Naive B cell (primary cell): ENCODE results near the gene PAF1. TPM values are rescaled to one million over a fixed set of nuclear protein-coding genes. Genes with fewer than 3 reads are reported as not detected.
"Not testable (repeated sequence)": the region's sequence is repeated elsewhere in the genome, so short reads cannot be mapped to it uniquely, and the experiment has no call there.

Experiments
- ATAC-seq, 2 donors: fragments of 150-1000 bp; cut with Tn5 transposase; 2 replicates each; pipeline ENCODE4 v1.10.0; 2021; ENCODE audit warnings: low read depth in 2 of 2, mild to moderate bottlenecking in 2 of 2, moderate library complexity in 2 of 2
- DNase-seq: peaks from one replicate; pipeline ENCODE4 v3.0.0; 2022
- H3K27ac Mint-ChIP-seq, 6 donors: one replicate each; pipeline ENCODE4 v1.8.0; 2020 to 2022; ENCODE audit warnings: mild to moderate bottlenecking in 6 of 6, mixed read lengths in 6 of 6, moderate library complexity in 5 of 6, inconsistent platforms in 2 of 6
- H3K27me3 Mint-ChIP-seq, 3 donors: one replicate each; pipeline ENCODE4 v1.8.0; 2021 to 2022; ENCODE audit warnings: mixed read lengths in 3 of 3, mild to moderate bottlenecking in 1 of 3
- H3K36me3 Mint-ChIP-seq, 2 donors: one replicate each; pipeline ENCODE4 v1.8.0; 2020 to 2022; ENCODE audit warnings: mixed read lengths in 2 of 2, inconsistent platforms in 1 of 2, mild to moderate bottlenecking in 1 of 2
- H3K4me1 Mint-ChIP-seq, 3 donors: one replicate each; pipeline ENCODE4 v1.8.0; 2020 to 2022; ENCODE audit warnings: mixed read lengths in 3 of 3, inconsistent platforms in 1 of 3, mild to moderate bottlenecking in 1 of 3, moderate library complexity in 1 of 3
- H3K4me3 Mint-ChIP-seq, 8 donors: one replicate each; pipeline ENCODE4 v1.8.0; 2020 to 2022; ENCODE audit warnings: mild to moderate bottlenecking in 8 of 8, mixed read lengths in 8 of 8, moderate library complexity in 8 of 8, inconsistent platforms in 2 of 8
- H3K9me3 Mint-ChIP-seq, 7 donors: one replicate each; pipeline ENCODE4 v1.8.0; 2020 to 2022; ENCODE audit warnings: mixed read lengths in 7 of 7, mild to moderate bottlenecking in 5 of 7, inconsistent platforms in 2 of 7, moderate library complexity in 1 of 7
- polyA plus RNA-seq, 6 donors: library from polyadenylated mRNA; unstranded; fragments of 300-500 nt; fragmentation: Illumina TruSeq; gene quantifications; one replicate each; pipeline ENCODE4 v1.2.3, GENCODE V29; 2021; ENCODE audit warnings: low read depth in 6 of 6

Gene PAF1
- polyA plus RNA-seq, 6 donors from 2014 or later = 11.6 to 62.4 (median 41.0) TPM

DNA sequence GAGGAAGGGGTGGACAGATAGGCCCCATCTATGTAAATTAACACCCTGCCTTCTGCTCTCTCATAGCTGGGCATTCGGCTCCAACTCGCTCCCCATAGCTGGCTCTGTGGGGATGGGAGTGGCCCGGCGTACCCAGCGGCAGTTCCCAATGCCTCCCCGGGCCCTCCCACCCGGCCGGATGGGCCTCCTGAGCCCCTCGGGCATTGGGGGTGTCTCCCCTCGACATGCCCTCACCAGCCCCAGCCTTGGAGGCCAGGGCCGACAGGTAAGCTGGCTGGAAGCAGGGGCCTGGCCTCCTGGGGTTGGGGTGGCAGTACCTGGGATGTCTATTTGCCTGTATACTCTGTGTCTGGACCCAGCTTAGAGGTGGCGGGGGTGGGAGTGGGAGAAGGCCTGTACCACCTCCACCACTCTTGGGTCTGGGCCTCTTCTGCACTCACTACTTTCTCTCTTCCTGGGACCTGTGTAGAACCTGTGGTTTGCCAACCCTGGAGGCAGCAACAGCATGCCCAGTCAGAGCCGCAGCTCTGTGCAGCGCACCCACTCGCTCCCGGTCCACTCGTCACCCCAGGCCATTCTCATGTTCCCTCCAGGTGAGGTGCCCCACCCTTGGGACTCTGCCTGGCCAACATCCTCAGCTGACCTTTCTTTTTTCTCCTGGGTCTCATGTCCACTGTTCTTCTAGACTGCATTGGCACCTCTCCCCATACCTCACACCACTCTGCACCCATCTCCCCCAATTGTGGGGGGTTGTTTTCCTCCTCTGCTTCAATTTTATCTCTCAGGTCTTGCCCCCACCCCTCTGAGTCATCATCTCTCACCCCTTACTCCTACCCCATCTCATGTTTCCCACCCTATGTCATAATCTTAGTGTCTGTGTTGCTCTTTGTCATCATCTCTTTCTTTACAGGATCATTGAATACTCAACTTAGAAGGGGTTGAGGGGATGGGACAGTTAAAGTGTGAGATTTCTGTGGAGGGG lies 10.1 kb downstream of the PAF1 start:
- ATAC-seq (no peak), DNase-seq (no peak)
- Mint-ChIP-seq H3K4me1 (peaks cover 2 to 13% (median 6%) of the 10 kb centered on the region in 3 donors), H3K9me3 (no peaks in the 10 kb centered on the region), H3K27ac (peak overlapping the region in 3 of 6 donors; percentile 7 to 72 (median 57)), H3K4me3 (no peak overlapping the region), H3K36me3 (peaks cover 19 to 38% of the 10 kb centered on the region in 2 donors), H3K27me3 (no peaks in the 10 kb centered on the region)

DNA sequence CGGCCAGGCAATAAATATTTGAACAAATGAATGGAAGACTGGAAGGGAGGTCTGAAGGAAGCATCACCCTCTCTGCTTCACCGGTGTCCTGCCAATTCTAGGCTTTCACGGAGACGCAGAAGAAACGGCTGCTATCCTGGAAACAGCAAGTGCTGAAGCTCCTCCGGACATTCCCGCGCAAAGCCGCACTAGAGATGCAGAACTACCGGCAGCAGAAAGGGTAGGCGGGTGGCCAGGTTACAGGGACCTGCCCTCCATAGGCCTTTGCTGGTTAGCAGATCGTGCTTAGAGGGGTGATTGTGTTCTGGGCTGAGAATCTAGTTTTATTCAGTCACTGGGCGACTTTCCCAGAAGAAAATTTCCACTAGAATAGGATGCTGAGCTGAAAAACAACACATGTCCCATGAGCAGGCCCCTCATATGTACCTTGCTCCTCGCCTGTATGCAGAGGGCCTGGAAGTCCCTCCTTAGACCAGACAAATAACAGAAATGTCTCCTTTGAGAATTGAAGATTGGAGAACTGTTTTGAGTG lies 11.0 kb downstream of the PAF1 start:
- peaks cover 19 to 39% of the 10 kb centered on the region in 2 donors for H3K36me3 Mint-ChIP-seq
- H3K27ac Mint-ChIP-seq = no peak overlapping the region
- H3K9me3 Mint-ChIP-seq = no peaks in the 10 kb centered on the region
- no peaks in the 10 kb centered on the region for H3K27me3 Mint-ChIP-seq
- DNase-seq = no peak
- peaks cover 0 to 10% (median 1%) of the 10 kb centered on the region in 3 donors for H3K4me1 Mint-ChIP-seq
- ATAC-seq = no peak
- H3K4me3 Mint-ChIP-seq = no peak overlapping the region

- H3K36me3 Mint-ChIP-seq = peaks cover 19 to 43% of the 10 kb centered on the region in 2 donors
- not testable (repeated sequence) for H3K4me3 Mint-ChIP-seq, H3K27me3 Mint-ChIP-seq, H3K9me3 Mint-ChIP-seq, ATAC-seq, DNase-seq
- peaks cover 0 to 11% (median 0%) of the 10 kb centered on the region in 3 donors for H3K4me1 Mint-ChIP-seq
- peak overlapping the region in 1 of 6 donors; percentile 93 for H3K27ac Mint-ChIP-seq
Observed at GRCh38 chr19:39379366-39379765, 11.5 kb downstream of the PAF1 start.

GRCh38 chr19:39377373-39378362 lies 13.2 kb downstream of the PAF1 start:
- ATAC-seq = no peak
- Mint-ChIP-seq H3K27me3 (no peaks in the 10 kb centered on the region), H3K27ac (peak overlapping the region in 3 of 6 donors; percentile 15 to 70 (median 43)), H3K36me3 (peaks cover 19 to 42% of the 10 kb centered on the region in 2 donors), H3K9me3 (no peaks in the 10 kb centered on the region), H3K4me3 (peak overlapping the region in 1 of 8 donors; percentile 34), H3K4me1 (peaks cover 0 to 13% (median 0%) of the 10 kb centered on the region in 3 donors)
- no peak for DNase-seq

DNA sequence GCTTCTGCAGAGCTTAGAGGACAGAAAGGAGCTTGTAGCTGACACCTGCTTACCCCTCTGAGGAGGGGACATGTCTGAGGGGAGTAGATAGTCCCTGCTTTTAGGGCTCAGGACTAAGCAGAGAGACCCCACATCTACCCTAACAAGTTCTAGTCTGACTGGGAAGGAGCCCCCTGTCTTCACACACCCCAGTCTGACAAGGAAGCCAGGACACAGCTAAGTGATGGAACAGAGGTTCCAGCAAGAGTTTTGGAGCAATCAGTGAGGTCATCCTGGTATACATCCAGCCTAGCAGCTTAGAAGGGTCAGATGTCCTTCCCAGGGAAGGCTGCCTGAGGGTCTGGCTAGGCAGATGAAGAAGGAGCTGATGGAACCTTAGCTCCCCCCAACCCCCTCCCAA lies 15.0 kb downstream of the PAF1 start:
- peaks cover 14 to 43% of the 10 kb centered on the region in 2 donors for H3K36me3 Mint-ChIP-seq

GRCh38 chr19:39372941-39373340 lies 18.0 kb downstream of the PAF1 start:
- Mint-ChIP-seq H3K4me3 (no peak overlapping the region), H3K27ac (peak overlapping the region in 2 of 6 donors; percentile 48 to 74), H3K4me1 (peaks cover 0 to 7% (median 0%) of the 10 kb centered on the region in 3 donors), H3K9me3 (no peaks in the 10 kb centered on the region), H3K36me3 (peaks cover 7 to 32% of the 10 kb centered on the region in 2 donors), H3K27me3 (no peaks in the 10 kb centered on the region)
- no peak for DNase-seq
- ATAC-seq = no peak

More for the DNA sequence above, 15.0 kb downstream of the PAF1 start:
- ATAC-seq (no peak), DNase-seq (no peak)
- H3K4me3 Mint-ChIP-seq = no peak overlapping the region
- no peaks in the 10 kb centered on the region for H3K27me3 Mint-ChIP-seq
- H3K4me1 Mint-ChIP-seq = peaks cover 0 to 8% (median 0%) of the 10 kb centered on the region in 3 donors
- no peaks in the 10 kb centered on the region for H3K9me3 Mint-ChIP-seq
- no peak overlapping the region for H3K27ac Mint-ChIP-seq

- no peak for DNase-seq
- no peaks in the 10 kb centered on the region for H3K9me3 Mint-ChIP-seq
- H3K27ac Mint-ChIP-seq = peak overlapping the region in 2 of 6 donors; percentile 34 to 38
- H3K27me3 Mint-ChIP-seq = no peaks in the 10 kb centered on the region
- H3K4me3 Mint-ChIP-seq = peak overlapping the region in 2 of 8 donors; percentile 39 to 60
- ATAC-seq = no peak
- H3K4me1 Mint-ChIP-seq = peaks cover 0 to 7% (median 0%) of the 10 kb centered on the region in 3 donors
- peaks cover 6 to 30% of the 10 kb centered on the region in 2 donors for H3K36me3 Mint-ChIP-seq
Observed at GRCh38 chr19:39372047-39372802, 18.7 kb downstream of the PAF1 start.

DNA sequence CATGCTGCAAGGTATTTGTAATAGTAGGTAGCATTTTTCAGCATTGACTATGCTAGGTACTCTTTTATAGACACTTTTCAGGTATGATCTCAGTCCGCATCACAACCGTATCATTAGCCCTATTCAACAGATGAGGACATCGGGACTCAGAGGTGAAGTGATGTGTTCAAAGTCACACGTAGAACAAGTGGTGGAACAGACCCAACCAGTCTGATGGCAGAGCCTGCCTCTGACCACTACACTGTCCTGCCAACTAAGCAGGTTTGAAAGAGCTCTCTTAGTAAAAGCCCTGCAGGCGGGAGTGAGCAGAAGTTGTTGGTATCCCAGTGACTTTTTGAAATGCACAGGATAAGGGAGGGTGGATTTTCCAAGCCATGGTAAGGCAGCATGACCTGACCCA lies 20.2 kb downstream of the PAF1 start:
- DNase-seq (no peak), ATAC-seq (no peak)
- Mint-ChIP-seq H3K9me3 (no peaks in the 10 kb centered on the region), H3K27ac (no peak overlapping the region), H3K4me3 (peak overlapping the region in 1 of 8 donors; percentile 2), H3K36me3 (peaks cover 0 to 22% of the 10 kb centered on the region in 2 donors), H3K4me1 (peaks cover 0 to 7% (median 0%) of the 10 kb centered on the region in 3 donors), H3K27me3 (no peaks in the 10 kb centered on the region)

DNA sequence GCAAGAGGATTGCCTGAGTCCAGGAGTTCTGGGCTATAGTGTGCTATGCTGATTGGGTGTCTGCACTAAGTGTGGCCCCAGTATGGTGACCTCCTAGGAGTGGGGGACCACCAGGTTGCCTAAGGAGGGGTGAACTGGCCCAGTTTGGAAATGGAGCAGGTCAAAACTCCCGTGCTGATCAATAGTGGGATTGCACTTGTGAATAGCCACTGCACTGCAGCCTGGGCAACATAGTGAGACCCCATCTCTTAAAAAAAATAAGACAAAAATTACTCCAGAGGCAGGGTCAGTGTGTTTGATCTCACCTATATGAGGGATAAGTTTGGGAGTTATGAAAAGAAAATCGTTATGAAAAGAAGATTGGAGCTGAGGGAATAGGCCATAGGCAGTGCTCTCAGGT lies 21.7 kb downstream of the PAF1 start:
- DNase-seq = no peak
- H3K27ac Mint-ChIP-seq = no peak overlapping the region
- peaks cover 5 to 22% of the 10 kb centered on the region in 2 donors for H3K36me3 Mint-ChIP-seq
- H3K27me3 Mint-ChIP-seq = no peaks in the 10 kb centered on the region
- H3K9me3 Mint-ChIP-seq = no peaks in the 10 kb centered on the region
- no peak for ATAC-seq
- no peak overlapping the region for H3K4me3 Mint-ChIP-seq
- peaks cover 7 to 11% (median 8%) of the 10 kb centered on the region in 3 donors for H3K4me1 Mint-ChIP-seq

GRCh38 chr19:39365531-39365930 lies 25.4 kb downstream of the PAF1 start:
- Mint-ChIP-seq H3K27ac (peak overlapping the region in 3 of 6 donors; percentile 77 to 93 (median 82)), H3K4me3 (no peak overlapping the region), H3K36me3 (peaks cover 5 to 7% of the 10 kb centered on the region in 2 donors), H3K27me3 (no peaks in the 10 kb centered on the region), H3K4me1 (peaks cover 27 to 31% (median 29%) of the 10 kb centered on the region in 3 donors), H3K9me3 (no peaks in the 10 kb centered on the region)
- ATAC-seq = no peak
- no peak for DNase-seq

- Mint-ChIP-seq H3K27ac (peak overlapping the region; percentile 92 to 98 (median 96)), H3K4me3 (peak overlapping the region; percentile 34 to 83 (median 62)), H3K27me3 (no peaks in the 10 kb centered on the region), H3K4me1 (peaks cover 27 to 31% (median 29%) of the 10 kb centered on the region in 3 donors), H3K36me3 (peaks cover 7 to 10% of the 10 kb centered on the region in 2 donors), H3K9me3 (no peaks in the 10 kb centered on the region)
- peak; percentile 79 to 81 for ATAC-seq
- DNase-seq = peak; percentile 35
Observed at GRCh38 chr19:39363901-39364457, 26.9 kb downstream of the PAF1 start.
